ENCODE results near the gene RBM47. TPM values are rescaled to one million over a fixed set of nuclear protein-coding genes. Genes with fewer than 3 reads are reported as not detected.
A peak's percentile ranks its signal among the peaks of the same experiment; 100 is the strongest.
"Not testable (repeated sequence)": the region's sequence is repeated elsewhere in the genome, so short reads cannot be mapped to it uniquely, and the experiment has no call there.

RBM47 gene
- total RNA-seq, 1 donor from 2014 or later = 37.8 TPM

GRCh38 chr4:40630335-40631021 is 814 bp upstream of the RBM47 start:
- TF ChIP-seq CTCF (IDR thresholded peaks at IDR 0.05; ENCODE audit: unreplicated experiment) = no peak
- H3K36me3 Mint-ChIP-seq = no peaks in the 10 kb centered on the region
- peak overlapping the region; percentile 90 for H3K4me3 Mint-ChIP-seq
- peak; percentile 23 to 43 for DNase-seq (ENCODE audit: low spot score in 2 of 2, unreplicated experiment in 2 of 2)
- H3K27me3 Mint-ChIP-seq (ENCODE audit: low read depth) = peaks cover 5% of the 10 kb centered on the region
- H3K4me1 Mint-ChIP-seq = peaks cover 61% of the 10 kb centered on the region
- no peaks in the 10 kb centered on the region for H3K9me3 Mint-ChIP-seq
- peak overlapping the region; percentile 98 for H3K27ac Mint-ChIP-seq

GRCh38 chr4:40628888-40629287 is 776 bp downstream of the RBM47 start:
- H3K4me1 Mint-ChIP-seq = peaks cover 57% of the 10 kb centered on the region
- peak overlapping the region; percentile 98 for H3K27ac Mint-ChIP-seq
- TF ChIP-seq CTCF (IDR thresholded peaks at IDR 0.05; ENCODE audit: unreplicated experiment) = no peak
- peaks cover 5% of the 10 kb centered on the region for H3K27me3 Mint-ChIP-seq (ENCODE audit: low read depth)
- peaks cover 3% of the 10 kb centered on the region for H3K36me3 Mint-ChIP-seq
- peak overlapping the region; percentile 90 for H3K4me3 Mint-ChIP-seq
- H3K9me3 Mint-ChIP-seq = no peaks in the 10 kb centered on the region
- DNase-seq (ENCODE audit: low spot score in 2 of 2, unreplicated experiment in 2 of 2) = no peak

- H3K4me3 Mint-ChIP-seq = peak overlapping the region; percentile 90
- peaks cover 57% of the 10 kb centered on the region for H3K4me1 Mint-ChIP-seq
- not testable (repeated sequence) for H3K27me3 Mint-ChIP-seq (ENCODE audit: low read depth); H3K9me3 Mint-ChIP-seq; DNase-seq (ENCODE audit: low spot score in 2 of 2, unreplicated experiment in 2 of 2); H3K36me3 Mint-ChIP-seq
- H3K27ac Mint-ChIP-seq = peak overlapping the region; percentile 98
Observed at GRCh38 chr4:40628407-40628806, 1.3 kb downstream of the RBM47 start.

- H3K9me3 Mint-ChIP-seq = no peaks in the 10 kb centered on the region
- DNase-seq (ENCODE audit: low spot score in 2 of 2, unreplicated experiment in 2 of 2) = no peak
- no peak for TF ChIP-seq CTCF (IDR thresholded peaks at IDR 0.05; ENCODE audit: unreplicated experiment)
- H3K27ac Mint-ChIP-seq = peak overlapping the region; percentile 81
- H3K4me1 Mint-ChIP-seq = peaks cover 57% of the 10 kb centered on the region
- peaks cover 5% of the 10 kb centered on the region for H3K27me3 Mint-ChIP-seq (ENCODE audit: low read depth)
- H3K36me3 Mint-ChIP-seq = peaks cover 3% of the 10 kb centered on the region
- peak overlapping the region; percentile 90 for H3K4me3 Mint-ChIP-seq
Observed at GRCh38 chr4:40627540-40627939, 2.1 kb downstream of the RBM47 start.

- no peak for TF ChIP-seq CTCF (IDR thresholded peaks at IDR 0.05; ENCODE audit: unreplicated experiment)
- no peak for DNase-seq (ENCODE audit: low spot score in 2 of 2, unreplicated experiment in 2 of 2)
- Mint-ChIP-seq H3K27me3 (ENCODE audit: low read depth) (peaks cover 5% of the 10 kb centered on the region), H3K4me3 (peak overlapping the region; percentile 90), H3K4me1 (peaks cover 56% of the 10 kb centered on the region), H3K36me3 (peaks cover 7% of the 10 kb centered on the region), H3K9me3 (peaks cover 4% of the 10 kb centered on the region), H3K27ac (peak overlapping the region; percentile 90)
Observed at GRCh38 chr4:40626183-40626990, 3.3 kb downstream of the RBM47 start.

- peaks cover 42% of the 10 kb centered on the region for H3K4me1 Mint-ChIP-seq
- H3K4me3 Mint-ChIP-seq = no peak overlapping the region
- peaks cover 4% of the 10 kb centered on the region for H3K9me3 Mint-ChIP-seq
- peaks cover 5% of the 10 kb centered on the region for H3K27me3 Mint-ChIP-seq (ENCODE audit: low read depth)
- DNase-seq (ENCODE audit: low spot score in 2 of 2, unreplicated experiment in 2 of 2) = no peak
- H3K36me3 Mint-ChIP-seq = peaks cover 7% of the 10 kb centered on the region
- TF ChIP-seq CTCF (IDR thresholded peaks at IDR 0.05; ENCODE audit: unreplicated experiment) = no peak
- no peak overlapping the region for H3K27ac Mint-ChIP-seq
Observed at GRCh38 chr4:40623707-40624106, 6.0 kb downstream of the RBM47 start.
